Right ventricle myocardium inferior (tissue), 1 donor: Measurements from ENCODE around the gene SAE1. TPM values are rescaled to one million over a fixed set of nuclear protein-coding genes. Genes with fewer than 3 reads are reported as not detected.
A peak's percentile ranks its signal among the peaks of the same experiment; 100 is the strongest.

Source experiments
- ATAC-seq: fragments of 200-7000 bp; cut with Tn5 transposase; one replicate; pipeline ENCODE4 v1.9.1; 2020; ENCODE audit warnings: mild to moderate bottlenecking, moderate library complexity
- DNase-seq: peaks from one replicate; pipeline ENCODE4 v3.0.0; 2021; ENCODE audit errors: missing footprints
- intact Hi-C: fragments of 100-400 bp; cut with DNase I; formaldehyde crosslinking; loops from one replicate; pipeline ENCODE4 v1.11.0; 2022
- total RNA-seq: library from RNA; stranded (reverse); fragmentation: NEBNext Ultra II Directional; extraction: Animal tissue kit (Norgen Biotek cat#: 25700); gene quantifications from one replicate; pipeline ENCODE4 v1.2.1, GENCODE V29; 2021
- donor health status: DM: no; HTN: yes; CAD: no; lungs with severe emphysema.

Gene SAE1
- total RNA-seq, 1 donor from 2014 or later: 45.1 TPM

DNA sequence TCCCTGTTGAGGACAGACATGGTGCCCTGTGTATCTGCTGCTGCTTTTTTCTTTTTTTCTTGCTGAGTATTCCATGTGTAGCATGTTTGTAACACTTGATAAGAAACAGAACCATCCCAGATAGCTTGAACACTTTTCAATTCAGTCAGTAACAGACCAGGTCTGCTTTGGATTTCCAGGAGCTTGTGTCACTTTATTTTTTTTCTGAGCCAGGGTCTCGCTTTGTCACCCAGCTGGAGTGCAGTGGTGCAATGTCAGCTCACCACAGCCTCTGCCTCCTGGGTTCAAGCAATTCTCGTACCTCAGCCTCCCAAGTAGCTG, 56.7 kb downstream of the SAE1 start:
- intact Hi-C loops: no loop called here
- ATAC-seq: no peak
- no peak for DNase-seq

DNA sequence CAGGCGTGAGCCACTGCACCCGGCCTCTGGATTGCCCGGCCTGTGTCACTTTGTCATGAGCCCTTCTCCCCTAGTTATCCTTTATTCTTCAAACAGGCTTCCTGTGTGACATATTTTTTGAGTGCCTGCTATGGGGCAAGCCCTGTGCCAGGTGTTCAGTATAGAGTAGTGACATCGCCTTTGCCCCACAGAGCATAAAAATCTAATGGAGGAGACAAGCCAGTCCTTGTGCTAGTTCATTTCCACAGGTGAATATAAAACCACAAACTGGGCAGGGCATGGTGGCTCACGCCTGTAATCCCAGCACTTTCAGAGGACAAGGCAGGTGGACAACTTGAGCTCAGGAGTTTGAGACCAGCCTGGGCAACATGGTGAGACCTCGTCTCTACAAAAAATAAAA, 57.2 kb downstream of the SAE1 start:
- ATAC-seq (no peak), DNase-seq (no peak)
- intact Hi-C loops: no loop called here

DNA sequence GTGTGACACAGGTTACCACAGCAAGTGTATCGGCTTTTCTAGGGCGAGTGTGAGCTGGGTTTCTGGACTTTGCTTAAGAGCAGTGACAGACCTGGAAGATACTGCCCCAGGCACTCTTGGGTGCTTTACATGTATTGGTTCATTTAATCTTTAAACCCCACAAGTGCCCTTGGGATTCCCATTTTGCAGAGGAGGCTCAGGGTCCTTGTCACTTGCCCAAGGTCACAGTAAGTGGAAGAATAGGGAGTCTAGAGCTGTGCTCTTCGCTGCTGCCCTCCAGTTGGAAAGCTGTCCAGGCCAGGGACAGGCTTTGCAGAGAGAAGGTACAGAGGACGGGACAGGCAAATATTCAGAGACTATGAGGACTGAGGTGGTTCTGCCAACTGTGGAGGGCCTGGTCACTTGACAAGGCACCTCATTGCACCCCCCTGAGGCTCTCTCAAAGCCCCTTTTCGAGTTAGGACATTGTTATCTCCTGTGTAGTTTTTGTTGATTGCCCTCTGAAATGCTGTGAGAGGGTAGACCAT, 57.9 kb downstream of the SAE1 start:
- no peak for DNase-seq
- intact Hi-C loops: no loop called here
- ATAC-seq: no peak

DNA sequence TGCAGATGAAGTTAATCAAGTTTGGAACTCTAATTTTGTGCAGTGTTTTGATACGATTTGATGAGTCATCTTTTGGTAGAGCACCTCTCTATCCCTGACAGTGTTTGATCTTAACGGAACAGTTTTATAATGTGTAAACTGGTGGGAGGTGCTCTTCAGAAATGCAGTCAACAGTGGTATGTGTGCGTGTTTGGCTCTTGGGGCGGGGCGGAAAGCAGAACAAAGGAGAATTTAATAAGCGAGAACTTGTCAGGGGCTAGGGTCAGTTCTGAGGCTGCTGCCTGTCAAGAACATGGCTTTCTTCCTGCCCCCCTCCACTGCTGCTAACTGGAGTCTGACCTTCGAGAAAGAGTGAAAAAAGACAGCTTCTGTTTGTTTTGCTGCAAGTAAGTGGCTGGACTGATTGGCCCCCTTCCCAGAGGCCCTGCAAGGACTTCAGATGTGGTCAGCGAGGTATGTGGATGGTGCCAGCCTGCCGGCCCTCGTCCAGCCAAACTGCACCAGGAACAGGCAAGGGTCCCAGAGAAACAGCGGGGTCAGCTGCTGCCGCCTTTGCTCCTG, 59.6 kb downstream of the SAE1 start:
- DNase-seq (peak; percentile 70), ATAC-seq (peak; percentile 29)
- intact Hi-C loops: loop anchor here (5.0 kb wide), 1 partner anchor 33 kb away; no protein-coding TSS in a partner anchor

DNA sequence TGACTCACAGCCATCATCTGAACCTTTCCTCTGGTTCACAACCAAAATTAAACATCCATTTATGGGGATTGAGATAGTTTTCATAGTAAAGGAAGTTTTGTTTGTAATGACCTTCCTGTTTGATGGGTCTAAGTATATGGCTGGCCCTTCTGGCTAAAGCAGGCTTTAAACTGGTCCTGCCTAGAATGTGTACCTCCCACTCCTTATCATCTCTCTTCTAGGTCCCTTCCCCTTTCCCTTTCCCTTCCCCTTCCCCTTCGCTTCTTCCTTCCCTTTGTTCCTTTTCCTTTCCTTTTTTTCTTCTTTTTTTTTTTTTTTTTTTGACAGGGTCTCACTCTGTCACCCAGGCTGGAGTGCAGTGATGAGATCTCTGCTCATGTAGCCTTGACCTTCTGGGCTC, 64.8 kb downstream of the SAE1 start:
- DNase-seq (no peak), ATAC-seq (no peak)
- intact Hi-C loops: no loop called here

DNA sequence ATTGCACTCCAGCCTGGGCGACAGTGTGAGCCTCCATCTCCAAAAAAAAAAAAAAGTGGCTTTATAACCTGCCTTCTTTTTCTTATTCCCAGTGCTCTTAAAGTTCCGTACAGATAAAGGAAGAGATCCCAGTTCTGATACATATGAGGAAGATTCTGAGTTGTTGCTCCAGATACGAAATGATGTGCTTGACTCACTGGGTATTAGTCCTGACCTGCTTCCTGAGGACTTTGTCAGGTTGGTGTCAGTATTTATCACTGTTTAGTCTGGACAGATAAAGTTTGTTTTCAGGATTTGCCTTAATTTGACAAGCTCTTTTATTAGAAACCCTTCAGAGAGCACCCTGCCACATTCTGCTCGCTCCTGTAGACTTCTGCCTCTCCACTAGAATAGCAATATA, 66.5 kb downstream of the SAE1 start:
- DNase-seq: no peak
- no peak for ATAC-seq
- intact Hi-C loops: no loop called here

DNA sequence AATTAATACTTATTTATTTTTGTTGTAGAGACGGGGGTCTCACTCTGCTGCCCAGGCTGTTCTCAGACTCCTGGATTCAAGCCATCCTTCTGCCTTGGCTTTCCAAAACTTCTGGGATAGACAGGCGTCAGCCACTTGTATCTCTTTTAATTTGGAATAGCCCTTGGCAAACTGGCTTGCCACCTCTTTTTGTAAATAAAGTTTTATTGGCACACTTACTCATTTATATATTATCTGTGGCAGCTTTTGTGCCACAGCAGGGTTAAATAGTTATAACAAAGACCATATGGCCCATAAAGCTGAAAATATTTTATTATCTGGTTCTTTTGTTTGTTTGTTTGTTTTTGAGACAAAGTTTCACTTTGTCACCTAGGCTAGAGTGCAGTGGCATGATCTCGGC, 69.9 kb downstream of the SAE1 start:
- intact Hi-C loops: no loop called here
- ATAC-seq (no peak), DNase-seq (no peak)

DNA sequence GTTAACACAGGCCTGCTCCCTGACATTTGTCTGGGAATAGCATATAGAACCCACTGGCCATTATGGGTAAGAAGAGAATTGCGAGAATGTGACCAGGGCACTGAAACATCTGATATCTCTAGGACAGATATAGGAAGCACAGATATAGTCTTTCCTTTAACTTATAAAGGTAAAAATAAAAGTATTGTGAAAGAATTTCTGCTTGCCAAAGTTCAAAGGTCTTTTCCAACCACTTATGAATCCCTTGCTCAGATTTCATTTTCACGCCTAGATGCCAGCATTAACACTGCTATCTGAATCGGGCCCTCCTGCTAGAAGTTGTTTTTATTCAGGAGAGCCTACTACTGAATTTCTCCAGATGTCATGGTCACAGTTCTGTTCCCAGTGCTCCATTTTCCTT, 72.6 kb downstream of the SAE1 start:
- intact Hi-C loops: no loop called here
- no peak for DNase-seq
- ATAC-seq: no peak

DNA sequence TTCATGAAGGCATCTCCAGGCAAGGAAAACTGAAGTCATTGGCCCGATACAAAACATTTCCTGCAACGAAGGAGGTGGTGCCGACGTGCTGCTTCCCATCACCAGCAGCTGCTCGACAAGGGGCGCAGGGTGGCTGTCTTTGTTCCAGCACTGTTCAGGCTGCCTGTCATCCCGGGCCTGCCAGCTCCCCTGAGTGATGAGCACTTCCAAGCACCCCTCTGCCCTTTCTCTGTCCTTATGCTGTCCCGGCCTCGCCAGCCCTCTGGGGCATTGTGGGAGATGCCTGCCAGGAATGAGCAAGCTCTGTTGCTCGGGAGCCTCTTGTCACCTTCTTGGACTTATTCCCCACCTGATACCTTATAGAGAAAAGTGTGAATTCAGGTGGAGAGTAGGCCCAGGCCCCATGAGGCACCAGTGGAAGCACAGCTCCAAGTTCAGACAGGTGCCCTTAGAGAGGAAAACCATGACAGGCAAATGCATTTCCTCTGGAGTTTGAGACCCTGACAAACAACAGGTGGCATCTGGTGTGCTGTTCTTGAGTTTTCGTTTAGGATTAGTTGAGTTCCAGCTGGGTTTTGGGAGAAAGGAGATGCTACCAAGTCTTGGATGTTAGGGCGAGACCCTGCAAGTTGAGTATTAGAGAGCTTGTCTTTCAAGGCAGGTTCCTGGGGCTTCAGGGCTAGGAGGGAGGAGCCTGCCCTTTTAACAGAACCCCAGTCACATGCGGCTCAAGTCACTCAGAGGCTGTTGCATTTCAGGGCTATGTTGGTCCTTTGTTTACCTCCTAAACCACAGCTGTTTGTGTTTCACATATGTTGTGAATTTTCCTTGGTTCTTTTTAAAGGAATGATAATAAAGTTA, 78.9 kb downstream of the SAE1 start:
- no peak for DNase-seq
- peak; percentile 67 for ATAC-seq
- intact Hi-C loops: loop anchor here (1.0 kb wide), 1 partner anchor 35 kb away; no protein-coding TSS in a partner anchor

DNA sequence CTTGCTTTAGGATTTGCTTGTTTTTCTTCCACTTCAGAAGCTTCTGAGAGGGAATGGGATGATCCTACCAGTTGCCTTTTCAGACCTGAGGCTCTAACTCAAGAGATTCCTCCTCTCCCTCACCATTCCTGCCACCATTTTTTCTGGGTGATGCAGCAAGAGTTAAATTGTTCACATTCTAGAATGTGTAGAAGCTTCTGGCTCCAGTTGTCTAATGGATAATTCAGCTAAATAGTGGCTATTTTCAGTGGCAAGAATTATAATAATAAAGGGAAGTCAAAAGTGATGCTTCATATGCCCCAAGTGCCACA, 79.5 kb downstream of the SAE1 start:
- DNase-seq (no peak), ATAC-seq (no peak)
- intact Hi-C loops: loop anchor here (1.0 kb wide), 1 partner anchor 34 kb away; no protein-coding TSS in a partner anchor

DNA sequence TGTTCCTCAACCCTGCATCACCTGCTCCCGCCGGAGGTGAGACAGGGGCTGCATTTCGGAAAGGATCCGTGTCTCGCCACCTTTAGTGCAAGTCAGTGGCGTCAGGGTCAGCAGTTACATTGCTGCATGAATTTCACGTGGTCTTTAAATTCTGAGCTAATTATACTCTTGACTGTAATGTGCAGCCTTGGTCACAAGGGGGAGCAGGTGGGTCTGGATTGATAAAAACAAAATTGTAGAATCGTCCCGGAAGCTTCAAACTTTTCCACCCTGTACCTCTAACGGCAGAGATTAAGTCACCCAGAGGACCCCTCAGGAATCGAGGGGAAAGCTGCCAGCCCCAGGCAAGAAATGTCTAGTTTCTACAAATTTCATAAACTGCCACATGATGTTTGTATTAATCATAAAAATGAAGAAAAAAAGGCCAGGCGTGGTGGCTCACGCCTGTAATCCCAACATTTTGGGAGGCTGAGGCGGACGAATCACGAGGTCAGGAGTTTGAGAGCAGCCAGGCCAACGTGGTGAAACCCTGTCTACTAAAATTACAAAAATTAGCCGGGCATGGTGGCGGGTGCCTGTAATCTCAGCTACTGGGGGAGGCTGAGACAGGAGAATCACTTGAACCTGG, 80.2 kb downstream of the SAE1 start:
- DNase-seq (peak; percentile 73), ATAC-seq (peak; percentile 68)
- intact Hi-C loops: loop anchor here (1.0 kb wide), 1 partner anchor 33 kb away; no protein-coding TSS in a partner anchor

DNA sequence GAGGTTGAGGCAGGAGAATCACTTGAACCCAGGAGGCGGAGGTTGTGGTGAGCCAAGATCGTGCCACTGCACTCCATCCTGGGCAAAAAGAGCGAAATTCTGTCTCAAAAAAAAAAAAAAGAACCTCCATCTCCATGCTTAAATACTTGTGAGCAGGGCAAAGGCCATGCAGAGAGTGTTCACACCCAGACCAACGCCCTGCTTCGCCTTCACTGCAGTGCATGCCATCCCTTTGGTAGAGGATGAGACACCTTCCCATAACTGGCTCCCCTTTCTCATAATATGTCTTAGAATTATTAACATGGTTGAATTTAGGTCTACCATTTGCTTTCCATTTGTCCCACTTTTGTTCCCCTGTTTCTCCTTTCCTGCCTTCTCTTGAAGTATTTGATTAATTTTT, 84.9 kb downstream of the SAE1 start:
- ATAC-seq: no peak
- intact Hi-C loops: no loop called here
- DNase-seq: no peak

DNA sequence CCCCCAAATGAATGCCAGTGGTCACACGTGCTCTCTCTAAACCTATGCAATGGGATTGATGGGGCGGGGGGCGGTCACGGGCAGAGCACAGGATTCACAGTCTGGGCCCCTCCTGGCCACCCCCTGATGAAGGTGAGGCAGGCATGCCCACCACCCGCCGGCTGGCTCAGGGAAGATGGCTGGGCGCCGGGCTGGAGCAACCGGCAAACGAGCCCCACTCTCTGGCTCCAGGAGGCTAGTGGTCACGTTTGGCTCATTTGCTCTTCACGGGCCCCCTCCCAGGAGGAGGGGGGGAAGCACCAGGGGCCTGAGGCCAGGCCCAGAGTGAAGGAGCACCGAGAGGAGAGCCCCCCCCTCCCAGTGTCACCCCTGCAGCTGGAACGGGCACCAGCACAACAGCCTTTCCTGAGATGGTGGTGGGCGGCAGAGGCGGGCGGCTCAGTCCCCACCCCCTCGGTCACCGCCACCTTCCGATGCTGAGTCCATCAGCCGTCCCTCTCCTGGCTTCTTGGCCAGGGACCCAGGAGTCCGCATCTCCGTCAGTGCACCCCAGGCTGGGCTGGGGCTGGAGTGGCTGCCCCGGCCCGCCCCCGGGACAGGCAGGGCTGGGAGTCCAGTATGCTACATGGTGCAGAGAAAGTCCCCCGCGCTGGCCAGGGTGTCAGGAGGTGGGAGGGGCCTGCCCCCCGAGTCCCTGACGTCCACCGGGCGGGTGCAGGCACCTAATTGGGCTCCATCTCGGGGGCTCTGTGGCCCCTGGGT, 90.6 kb downstream of the SAE1 start:
- ATAC-seq (no peak), DNase-seq (no peak)
- intact Hi-C loops: no loop called here

DNA sequence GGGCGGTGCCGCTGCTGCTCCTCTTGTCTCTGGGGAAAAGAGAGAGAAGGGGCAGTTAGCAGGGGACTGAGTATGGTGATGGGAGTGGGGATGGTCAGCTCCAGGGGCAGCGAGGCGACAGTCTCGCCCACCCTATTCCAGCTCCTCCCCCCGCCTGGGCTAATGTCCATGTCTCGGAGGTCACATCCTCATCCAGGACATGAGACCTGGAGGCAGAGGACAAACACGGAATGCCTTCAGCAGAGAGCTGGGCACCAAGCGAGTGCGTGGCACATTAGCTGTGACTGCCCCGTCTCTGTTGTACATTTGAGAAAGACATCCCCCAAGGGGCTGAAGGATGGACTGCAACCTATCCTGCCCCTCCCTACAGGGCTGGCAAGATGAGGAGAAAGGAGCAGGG, 91.3 kb downstream of the SAE1 start:
- ATAC-seq: no peak
- no peak for DNase-seq
- intact Hi-C loops: no loop called here

DNA sequence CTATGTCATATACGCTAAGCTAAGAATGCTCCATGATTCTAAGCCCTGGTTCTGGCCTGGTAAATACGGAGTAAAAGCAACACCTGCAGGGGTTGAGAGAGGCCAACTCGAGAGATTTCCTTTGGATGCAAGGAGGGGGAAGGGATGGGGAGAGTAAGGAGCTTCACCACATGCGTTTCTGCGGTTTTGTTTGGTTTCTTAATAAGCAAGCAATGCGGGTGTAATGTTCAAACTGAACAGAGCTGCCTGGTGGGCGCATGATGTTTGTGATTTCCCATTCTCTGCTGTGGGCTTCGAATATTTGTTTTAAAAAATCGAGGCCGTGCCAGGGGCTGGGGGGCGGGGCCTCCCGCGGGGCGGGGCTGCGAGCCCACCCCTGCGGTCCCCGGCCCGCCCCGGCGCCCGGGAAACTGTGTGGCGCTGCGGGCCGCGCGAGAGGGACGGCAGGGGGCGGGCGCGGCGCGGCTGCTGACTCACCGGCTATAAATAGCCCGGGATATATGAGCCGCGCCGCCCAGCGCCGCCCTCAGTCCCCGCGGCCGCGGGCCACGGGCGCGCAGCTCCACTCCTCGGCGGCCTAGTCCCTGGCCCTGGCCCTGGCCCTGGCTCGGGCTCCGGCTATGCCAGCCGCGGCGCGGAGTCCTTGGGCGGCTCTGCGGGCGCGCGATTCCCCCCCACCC, 95.3 kb downstream of the SAE1 start:
- intact Hi-C loops: loop anchor here (2.0 kb wide), 1 partner anchor 17 kb away; no protein-coding TSS in a partner anchor
- DNase-seq: peak; percentile 95
- ATAC-seq: peak; percentile 81

DNA sequence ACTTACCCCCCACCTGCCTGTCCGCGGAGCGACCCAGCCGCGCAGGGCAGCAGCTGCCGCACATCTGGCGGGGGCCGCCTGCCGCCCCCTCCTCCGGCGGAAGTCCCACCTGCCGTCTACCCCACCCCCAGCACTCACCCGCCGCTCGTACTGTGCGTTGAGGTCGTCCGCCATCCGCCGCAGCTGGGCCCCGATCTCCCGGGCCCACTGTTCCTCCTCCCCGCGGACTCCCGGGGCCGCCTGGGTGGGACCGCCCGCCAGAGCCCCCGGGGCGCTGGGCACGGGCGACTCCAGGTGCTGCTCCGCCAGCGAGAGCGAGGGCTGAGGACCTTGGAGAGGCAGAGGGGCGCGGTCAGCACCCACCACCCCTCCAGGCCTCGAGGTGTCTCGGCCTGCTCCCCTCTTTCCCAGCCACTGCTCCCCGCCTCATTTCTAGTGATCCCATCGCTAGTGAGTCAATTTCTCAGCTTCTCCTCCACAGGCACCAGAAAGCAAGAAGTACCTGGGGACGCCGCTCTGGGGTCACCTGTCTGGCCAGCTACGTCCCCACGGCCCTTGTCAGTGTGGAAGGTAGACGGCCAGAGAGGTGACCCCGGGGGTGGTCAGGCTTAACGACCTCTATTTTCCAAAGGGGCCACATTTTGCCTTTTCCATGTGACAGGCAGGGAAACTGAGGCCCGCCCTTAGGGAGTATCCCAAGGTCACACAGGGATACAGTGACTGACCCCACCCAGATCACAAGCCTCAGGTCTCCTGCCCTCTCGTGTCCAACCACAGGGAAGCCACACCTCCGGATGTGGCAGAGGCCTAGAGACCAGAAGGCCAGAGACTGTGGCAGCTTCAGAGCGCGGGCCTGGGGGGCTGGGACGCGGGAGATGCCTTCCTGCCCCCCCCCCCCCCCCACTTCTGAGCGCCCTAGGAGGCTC, 96.1 kb downstream of the SAE1 start:
- intact Hi-C loops: loop anchor here (2.0 kb wide), 1 partner anchor 16 kb away; no protein-coding TSS in a partner anchor
- ATAC-seq (peak; percentile 80), DNase-seq (peak; percentile 94)

DNA sequence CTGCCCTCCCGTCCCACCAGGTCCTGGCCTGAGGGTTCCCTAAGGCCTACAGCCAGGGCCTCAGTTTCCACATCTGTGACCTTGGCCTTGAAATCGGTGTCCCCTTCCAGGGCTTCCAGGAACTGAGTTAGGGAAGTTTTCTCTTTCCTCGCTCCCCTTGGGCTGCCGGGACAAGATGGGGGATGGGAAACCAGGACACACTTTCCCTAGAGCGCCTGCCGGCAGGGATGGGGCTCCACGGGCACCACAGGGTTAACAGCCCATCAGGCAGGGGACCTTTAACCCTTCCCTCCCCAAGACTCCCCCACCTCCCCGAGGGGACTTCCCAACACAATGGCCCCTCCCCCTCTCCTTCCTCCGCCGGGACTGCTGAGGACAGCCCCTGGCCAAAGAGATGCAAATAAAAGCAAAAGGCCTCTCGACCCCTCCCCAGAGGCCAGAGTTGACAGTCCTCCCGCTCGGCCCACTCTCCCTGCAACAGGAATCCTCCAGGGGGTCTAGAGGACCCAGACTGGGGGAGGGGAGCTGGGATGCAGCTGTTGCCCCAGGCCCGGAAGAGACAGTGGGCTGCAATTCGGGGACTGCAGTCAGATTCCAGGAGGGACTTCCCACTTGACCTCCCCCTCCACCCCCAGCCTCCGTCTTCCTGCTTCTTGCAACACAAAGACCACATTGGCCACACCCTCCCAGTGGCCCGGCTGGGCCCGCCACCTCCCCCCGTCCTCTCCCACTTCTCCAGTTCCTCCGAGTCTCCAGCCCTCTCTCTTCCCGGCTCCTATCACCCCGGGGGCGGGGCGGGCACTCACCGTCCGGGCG, 96.9 kb downstream of the SAE1 start:
- ATAC-seq: peak; percentile 68
- intact Hi-C loops: loop anchor here (2.0 kb wide), 1 partner anchor 15 kb away; no protein-coding TSS in a partner anchor
- peak; percentile 94 for DNase-seq
